Measurements from ENCODE around the gene COG1.
A peak's percentile ranks its signal among the peaks of the same experiment; 100 is the strongest.
"Not testable (repeated sequence)": the region's sequence is repeated elsewhere in the genome, so short reads cannot be mapped to it uniquely, and the experiment has no call there.

COG1 gene

GRCh38 chr17:73192894-73193701 is at the start of gene COG1:
TSS of gene COG1 (plus strand) at chr17:73193055. CDS start at chr17:73193070, 15 bp downstream.
- no peak for DNase-seq (ENCODE audit: low read depth, low spot score)
- ChIA-PET CTCF (interaction anchor here (1.0 to 20.1 kb wide), 10 partner anchors 9 to 634 kb away, joined by 3 to 551 read pairs (median 43); a partner anchor contains a TSS), POLR2A (interaction anchor here (1.0 kb wide), 1 partner anchor 159 kb away, joined by 3 read pairs; no protein-coding TSS in a partner anchor)
- no peak for TF ChIP-seq CTCF (IDR thresholded peaks at IDR 0.05; ENCODE audit: insufficient read depth, low read length, missing control alignments)
- peak within 1 kb of the TSS; percentile 93 for H3K4me3 ChIP-seq (ENCODE audit: low read depth, low read length)

- CTCF ChIA-PET: interaction anchor here (1.7 to 1.9 kb wide), 2 partner anchors 12 to 158 kb away, joined by 5 to 7 read pairs; no protein-coding TSS in a partner anchor
Observed at GRCh38 chr17:73144209-73144608, 48.6 kb upstream of the COG1 start.

GRCh38 chr17:73145641-73146040 is 47.2 kb upstream of the COG1 start:
- H3K4me3 ChIP-seq (ENCODE audit: low read depth, low read length): no peak overlapping the region
- TF ChIP-seq CTCF (IDR thresholded peaks at IDR 0.05; ENCODE audit: insufficient read depth, low read length, missing control alignments): no peak
- CTCF ChIA-PET: interaction anchor here (1.4 to 1.9 kb wide), 2 partner anchors 10 to 160 kb away, joined by 5 to 6 read pairs; no protein-coding TSS in a partner anchor
- POLR2A ChIA-PET: no interaction called here
- no peak for DNase-seq (ENCODE audit: low read depth, low spot score)

More at GRCh38 chr17:73144209-73144608, 48.6 kb upstream of the COG1 start:
- DNase-seq (ENCODE audit: low read depth, low spot score); POLR2A ChIA-PET; H3K4me3 ChIP-seq (ENCODE audit: low read depth, low read length): not testable (repeated sequence)

- POLR2A ChIA-PET; H3K4me3 ChIP-seq (ENCODE audit: low read depth, low read length); DNase-seq (ENCODE audit: low read depth, low spot score): not testable (repeated sequence)
- CTCF ChIA-PET: interaction anchor here (0.9 kb wide), 1 partner anchor 9 kb away, joined by 4 read pairs; no protein-coding TSS in a partner anchor
Observed at GRCh38 chr17:73147791-73148190, 45.1 kb upstream of the COG1 start.

GRCh38 chr17:73148540-73149334 is 44.1 kb upstream of the COG1 start:
- H3K4me3 ChIP-seq (ENCODE audit: low read depth, low read length): no peak overlapping the region
- POLR2A ChIA-PET: no interaction called here
- no peak for TF ChIP-seq CTCF (IDR thresholded peaks at IDR 0.05; ENCODE audit: insufficient read depth, low read length, missing control alignments)
- no peak for DNase-seq (ENCODE audit: low read depth, low spot score)
- CTCF ChIA-PET: no interaction called here

GRCh38 chr17:73150622-73151300 is 42.1 kb upstream of the COG1 start:
- POLR2A ChIA-PET; CTCF ChIA-PET; H3K4me3 ChIP-seq (ENCODE audit: low read depth, low read length); DNase-seq (ENCODE audit: low read depth, low spot score): not testable (repeated sequence)

GRCh38 chr17:73151916-73152632 is 40.8 kb upstream of the COG1 start:
- ChIA-PET CTCF (no interaction called here), POLR2A (no interaction called here)
- DNase-seq (ENCODE audit: low read depth, low spot score): no peak
- TF ChIP-seq CTCF (IDR thresholded peaks at IDR 0.05; ENCODE audit: insufficient read depth, low read length, missing control alignments): no peak
- no peak overlapping the region for H3K4me3 ChIP-seq (ENCODE audit: low read depth, low read length)
